ENCODE measurements around the gene NAV2.

GRCh38 chr11:19934828-19935259 lies 222.2 kb downstream of the NAV2 start:
- no peak for TF ChIP-seq POLR2A (IDR thresholded peaks at IDR 0.05; ENCODE audit: low read length)
- no peak for TF ChIP-seq GATA1 (IDR thresholded peaks at IDR 0.05; ENCODE audit: low read depth, low read length)

All from erythroblast (primary cell).